ENCODE measurements around the gene SNX19.

Gene SNX19

GRCh38 chr11:130886704-130887103 lies 29.6 kb downstream of the SNX19 start:
- Histone ChIP-seq H3K4ac (ENCODE audit: low read depth in 1 of 2, low read length in 2 of 2) (no peak overlapping the region), H3K4me2 (ENCODE audit: low read length, poor library complexity, severe bottlenecking) (no peak overlapping the region), H3K36me3 (ENCODE audit: control insufficient read depth in 1 of 2, insufficient read depth in 2 of 2, low read depth in 1 of 2, low read length in 2 of 2) (peaks cover 12 to 85% of the 10 kb centered on the region in 2 experiments), H4K91ac (ENCODE audit: low read length) (no peak overlapping the region), H3K9ac (ENCODE audit: low read length) (no peak overlapping the region), H2BK5ac (ENCODE audit: low read depth, low read length, poor library complexity, severe bottlenecking) (no peak overlapping the region), H3K27me3 (ENCODE audit: control insufficient read depth in 1 of 2, insufficient read depth in 1 of 2, low read length in 2 of 2) (no peaks in the 10 kb centered on the region), H3K18ac (ENCODE audit: low read depth in 1 of 2, low read length in 2 of 2) (no peak overlapping the region), H3K4me1 (ENCODE audit: control insufficient read depth, insufficient read depth, low read depth, low read length) (peaks cover 4% of the 10 kb centered on the region), H2BK12ac (ENCODE audit: low read length in 2 of 2) (no peak overlapping the region), H2AK5ac (ENCODE audit: low read length, severe bottlenecking) (no peak overlapping the region), H2BK120ac (ENCODE audit: low read depth, low read length) (no peak overlapping the region), H3K4me3 (ENCODE audit: insufficient read depth in 1 of 2, low read depth in 1 of 2, low read length in 2 of 2) (no peak overlapping the region), H2AFZ (ENCODE audit: low read depth, low read length) (no peak overlapping the region), H3K14ac (ENCODE audit: low read length in 2 of 2) (no peak overlapping the region), H3K23ac (ENCODE audit: low read length in 2 of 2) (no peak overlapping the region), H3K79me1 (replicated peaks; ENCODE audit: low read length, poor library complexity, severe bottlenecking) (peaks cover 9% of the 10 kb centered on the region), H4K8ac (ENCODE audit: low read length) (no peak overlapping the region), H3K27ac (ENCODE audit: low read length, poor library complexity, severe bottlenecking) (no peak overlapping the region), H2BK15ac (ENCODE audit: low read depth, poor library complexity, severe bottlenecking) (no peak overlapping the region), H3K9me3 (ENCODE audit: control insufficient read depth, low read length) (no peaks in the 10 kb centered on the region)
- peak; percentile 30 for DNase-seq
- WGBS, result 58% methylated on average over 2 of the region's 2 CpGs

- no peak for DNase-seq
- H3K4me2 ChIP-seq (ENCODE audit: low read length, poor library complexity, severe bottlenecking), result no peak overlapping the region
- no peak overlapping the region for H2BK12ac ChIP-seq (ENCODE audit: low read length in 2 of 2)
- H3K9me3 ChIP-seq (ENCODE audit: control insufficient read depth, low read length), result no peaks in the 10 kb centered on the region
- H4K91ac ChIP-seq (ENCODE audit: low read length), result no peak overlapping the region
- H2BK5ac ChIP-seq (ENCODE audit: low read depth, low read length, poor library complexity, severe bottlenecking), result no peak overlapping the region
- over 99% methylated on average over 5 of the region's 5 CpGs for WGBS
- no peak overlapping the region for H3K27ac ChIP-seq (ENCODE audit: low read length, poor library complexity, severe bottlenecking)
- no peak overlapping the region for H3K23ac ChIP-seq (ENCODE audit: low read length in 2 of 2)
- H3K4ac ChIP-seq (ENCODE audit: low read depth in 1 of 2, low read length in 2 of 2), result no peak overlapping the region
- H2BK120ac ChIP-seq (ENCODE audit: low read depth, low read length), result no peak overlapping the region
- H3K14ac ChIP-seq (ENCODE audit: low read length in 2 of 2), result no peak overlapping the region
- H2AK5ac ChIP-seq (ENCODE audit: low read length, severe bottlenecking), result no peak overlapping the region
- peaks cover 7% of the 10 kb centered on the region for H3K79me1 ChIP-seq (replicated peaks; ENCODE audit: low read length, poor library complexity, severe bottlenecking)
- H3K27me3 ChIP-seq (ENCODE audit: control insufficient read depth in 1 of 2, insufficient read depth in 1 of 2, low read length in 2 of 2), result no peaks in the 10 kb centered on the region
- no peak overlapping the region for H2AFZ ChIP-seq (ENCODE audit: low read depth, low read length)
- no peak overlapping the region for H4K8ac ChIP-seq (ENCODE audit: low read length)
- no peak overlapping the region for H3K9ac ChIP-seq (ENCODE audit: low read length)
- peaks cover 4% of the 10 kb centered on the region for H3K4me1 ChIP-seq (ENCODE audit: control insufficient read depth, insufficient read depth, low read depth, low read length)
- no peak overlapping the region for H3K4me3 ChIP-seq (ENCODE audit: insufficient read depth in 1 of 2, low read depth in 1 of 2, low read length in 2 of 2)
- H3K36me3 ChIP-seq (ENCODE audit: control insufficient read depth in 1 of 2, insufficient read depth in 2 of 2, low read depth in 1 of 2, low read length in 2 of 2), result peaks cover 32 to 97% of the 10 kb centered on the region in 2 experiments
- H2BK15ac ChIP-seq (ENCODE audit: low read depth, poor library complexity, severe bottlenecking), result no peak overlapping the region
- H3K18ac ChIP-seq (ENCODE audit: low read depth in 1 of 2, low read length in 2 of 2), result no peak overlapping the region
These were observed 34.1 kb downstream of the SNX19 start for GRCh38 chr11:130882138-130882551.

- Histone ChIP-seq H2BK12ac (ENCODE audit: low read length in 2 of 2) (no peak overlapping the region), H4K8ac (ENCODE audit: low read length) (no peak overlapping the region), H3K4ac (ENCODE audit: low read depth in 1 of 2, low read length in 2 of 2) (no peak overlapping the region), H3K4me3 (ENCODE audit: insufficient read depth in 1 of 2, low read depth in 1 of 2, low read length in 2 of 2) (no peak overlapping the region), H2AFZ (ENCODE audit: low read depth, low read length) (no peak overlapping the region), H3K79me1 (replicated peaks; ENCODE audit: low read length, poor library complexity, severe bottlenecking) (peaks cover 7% of the 10 kb centered on the region), H3K9me3 (ENCODE audit: control insufficient read depth, low read length) (no peaks in the 10 kb centered on the region), H3K4me2 (ENCODE audit: low read length, poor library complexity, severe bottlenecking) (no peak overlapping the region), H2BK5ac (ENCODE audit: low read depth, low read length, poor library complexity, severe bottlenecking) (no peak overlapping the region), H3K36me3 (ENCODE audit: control insufficient read depth in 1 of 2, insufficient read depth in 2 of 2, low read depth in 1 of 2, low read length in 2 of 2) (peaks cover 35 to 97% of the 10 kb centered on the region in 2 experiments), H3K18ac (ENCODE audit: low read depth in 1 of 2, low read length in 2 of 2) (no peak overlapping the region), H2BK15ac (ENCODE audit: low read depth, poor library complexity, severe bottlenecking) (no peak overlapping the region), H3K14ac (ENCODE audit: low read length in 2 of 2) (no peak overlapping the region), H3K27me3 (ENCODE audit: control insufficient read depth in 1 of 2, insufficient read depth in 1 of 2, low read length in 2 of 2) (no peaks in the 10 kb centered on the region), H2BK120ac (ENCODE audit: low read depth, low read length) (no peak overlapping the region), H3K23ac (ENCODE audit: low read length in 2 of 2) (no peak overlapping the region), H2AK5ac (ENCODE audit: low read length, severe bottlenecking) (no peak overlapping the region), H3K4me1 (ENCODE audit: control insufficient read depth, insufficient read depth, low read depth, low read length) (peaks cover 4% of the 10 kb centered on the region), H3K27ac (ENCODE audit: low read length, poor library complexity, severe bottlenecking) (no peak overlapping the region), H4K91ac (ENCODE audit: low read length) (no peak overlapping the region), H3K9ac (ENCODE audit: low read length) (no peak overlapping the region)
- 94% methylated on average over 4 of the region's 7 CpGs for WGBS
- no peak for DNase-seq
These were observed 34.7 kb downstream of the SNX19 start for GRCh38 chr11:130881475-130882137.

- H3K27me3 ChIP-seq (ENCODE audit: control insufficient read depth in 1 of 2, insufficient read depth in 1 of 2, low read length in 2 of 2), result no peaks in the 10 kb centered on the region
- DNase-seq, result no peak
- peaks cover 1% of the 10 kb centered on the region for H3K79me1 ChIP-seq (replicated peaks; ENCODE audit: low read length, poor library complexity, severe bottlenecking)
- H2BK12ac ChIP-seq (ENCODE audit: low read length in 2 of 2), result no peak overlapping the region
- no peak overlapping the region for H4K91ac ChIP-seq (ENCODE audit: low read length)
- peaks cover 35 to 96% of the 10 kb centered on the region in 2 experiments for H3K36me3 ChIP-seq (ENCODE audit: control insufficient read depth in 1 of 2, insufficient read depth in 2 of 2, low read depth in 1 of 2, low read length in 2 of 2)
- no peak overlapping the region for H2BK5ac ChIP-seq (ENCODE audit: low read depth, low read length, poor library complexity, severe bottlenecking)
- no peak overlapping the region for H3K4me3 ChIP-seq (ENCODE audit: insufficient read depth in 1 of 2, low read depth in 1 of 2, low read length in 2 of 2)
- H3K14ac ChIP-seq (ENCODE audit: low read length in 2 of 2), result no peak overlapping the region
- no peak overlapping the region for H2BK15ac ChIP-seq (ENCODE audit: low read depth, poor library complexity, severe bottlenecking)
- H3K4me1 ChIP-seq (ENCODE audit: control insufficient read depth, insufficient read depth, low read depth, low read length), result peaks cover 4% of the 10 kb centered on the region
- no peak overlapping the region for H3K27ac ChIP-seq (ENCODE audit: low read length, poor library complexity, severe bottlenecking)
- H3K9me3 ChIP-seq (ENCODE audit: control insufficient read depth, low read length), result no peaks in the 10 kb centered on the region
- no peak overlapping the region for H3K4me2 ChIP-seq (ENCODE audit: low read length, poor library complexity, severe bottlenecking)
- H3K9ac ChIP-seq (ENCODE audit: low read length), result no peak overlapping the region
- no peak overlapping the region for H3K18ac ChIP-seq (ENCODE audit: low read depth in 1 of 2, low read length in 2 of 2)
- no peak overlapping the region for H2AK5ac ChIP-seq (ENCODE audit: low read length, severe bottlenecking)
- H4K8ac ChIP-seq (ENCODE audit: low read length), result no peak overlapping the region
- H2BK120ac ChIP-seq (ENCODE audit: low read depth, low read length), result no peak overlapping the region
- no peak overlapping the region for H3K23ac ChIP-seq (ENCODE audit: low read length in 2 of 2)
- no peak overlapping the region for H2AFZ ChIP-seq (ENCODE audit: low read depth, low read length)
- no peak overlapping the region for H3K4ac ChIP-seq (ENCODE audit: low read depth in 1 of 2, low read length in 2 of 2)
These were observed 36.4 kb downstream of the SNX19 start for GRCh38 chr11:130879836-130880235.
